ENCODE measurements around the gene MMP2. TPM values are rescaled to one million over a fixed set of nuclear protein-coding genes. Genes with fewer than 3 reads are reported as not detected.

MMP2 gene
- total RNA-seq, 1 donor from 2014 or later, result 153 TPM

GRCh38 chr16:55494994-55495421 is 16.0 kb downstream of the MMP2 start:
- H3K9me3 Mint-ChIP-seq, result no peaks in the 10 kb centered on the region
- TF ChIP-seq CTCF (conservative IDR thresholded peaks at IDR 0.05), result no peak
- DNase-seq (ENCODE audit: low read depth, low spot score), result no peak
- H3K27ac Mint-ChIP-seq (ENCODE audit: unreplicated experiment), result no peak overlapping the region
- no peak overlapping the region for H3K4me3 Mint-ChIP-seq
- peaks cover 25% of the 10 kb centered on the region for H3K4me1 Mint-ChIP-seq
- H3K36me3 Mint-ChIP-seq (ENCODE audit: low read depth), result peaks cover 18% of the 10 kb centered on the region
- H3K27me3 Mint-ChIP-seq (ENCODE audit: low read depth), result no peaks in the 10 kb centered on the region

DNA sequence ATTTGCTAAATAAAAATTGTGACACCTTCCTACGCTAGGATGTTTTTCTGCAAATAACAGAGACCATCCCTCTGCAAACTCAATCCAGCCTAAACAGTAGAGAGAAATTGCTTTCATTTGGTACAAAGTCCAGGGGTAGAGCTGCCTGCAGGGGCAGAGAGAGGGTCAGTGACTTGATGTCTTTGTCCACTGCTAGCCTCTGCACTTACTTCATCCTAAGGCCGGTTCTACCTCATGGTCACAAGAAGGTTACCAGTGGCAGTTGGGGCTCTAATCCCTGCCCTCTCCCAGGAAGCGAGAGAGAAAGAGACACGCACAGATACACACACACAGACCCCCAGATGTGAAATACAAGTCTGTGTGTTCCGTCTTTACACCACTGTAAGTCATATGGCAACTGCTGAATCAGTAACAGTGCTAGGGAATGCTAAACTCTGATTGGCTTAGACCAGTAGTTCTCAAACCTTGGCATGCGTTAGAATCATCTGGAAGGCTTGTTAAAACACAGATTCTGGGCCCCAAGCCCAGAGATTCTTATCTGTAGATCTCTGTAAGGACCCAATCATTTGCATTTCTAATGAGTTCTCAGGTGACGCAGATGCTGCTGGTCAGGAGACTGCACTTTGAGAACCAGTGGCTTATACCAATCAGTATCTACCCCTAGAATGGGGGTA is 16.8 kb downstream of the MMP2 start:
- no peak for TF ChIP-seq CTCF (conservative IDR thresholded peaks at IDR 0.05)
- Mint-ChIP-seq H3K27ac (ENCODE audit: unreplicated experiment) (peak overlapping the region; percentile 36), H3K4me3 (no peak overlapping the region), H3K36me3 (ENCODE audit: low read depth) (peaks cover 18% of the 10 kb centered on the region), H3K27me3 (ENCODE audit: low read depth) (no peaks in the 10 kb centered on the region), H3K9me3 (no peaks in the 10 kb centered on the region), H3K4me1 (peaks cover 33% of the 10 kb centered on the region)
- DNase-seq (ENCODE audit: low read depth, low spot score), result no peak

DNA sequence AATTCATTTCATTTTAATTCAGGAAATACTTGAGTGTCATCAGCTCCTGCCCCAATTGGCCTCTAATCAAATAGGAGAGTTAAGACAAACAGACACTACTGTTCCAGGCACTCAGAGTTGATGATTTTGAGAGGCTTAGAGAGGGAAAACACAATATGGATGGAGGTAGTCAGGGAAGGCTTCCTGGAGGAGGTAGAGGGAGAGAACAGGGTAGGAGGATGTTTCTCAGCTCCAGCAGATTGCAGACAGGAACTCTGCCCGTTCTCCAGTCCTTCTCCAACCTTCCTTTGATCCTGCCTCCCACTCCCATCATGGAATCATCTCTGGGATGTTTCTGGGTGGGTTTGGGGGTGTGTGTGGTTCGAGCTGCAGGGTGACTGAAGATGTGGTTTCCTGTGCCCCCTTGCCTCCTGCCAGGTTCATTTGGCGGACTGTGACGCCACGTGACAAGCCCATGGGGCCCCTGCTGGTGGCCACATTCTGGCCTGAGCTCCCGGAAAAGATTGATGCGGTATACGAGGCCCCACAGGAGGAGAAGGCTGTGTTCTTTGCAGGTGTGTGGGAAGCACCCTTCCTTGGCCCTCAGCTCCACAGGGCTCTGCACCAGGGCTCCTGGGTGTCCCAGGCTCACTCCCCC is 17.6 kb downstream of the MMP2 start:
- DNase-seq (ENCODE audit: low read depth, low spot score), result no peak
- no peak overlapping the region for H3K27ac Mint-ChIP-seq (ENCODE audit: unreplicated experiment)
- TF ChIP-seq CTCF (conservative IDR thresholded peaks at IDR 0.05), result no peak
- H3K9me3 Mint-ChIP-seq, result no peaks in the 10 kb centered on the region
- no peaks in the 10 kb centered on the region for H3K27me3 Mint-ChIP-seq (ENCODE audit: low read depth)
- no peak overlapping the region for H3K4me3 Mint-ChIP-seq
- H3K36me3 Mint-ChIP-seq (ENCODE audit: low read depth), result peaks cover 17% of the 10 kb centered on the region
- peaks cover 39% of the 10 kb centered on the region for H3K4me1 Mint-ChIP-seq

- no peak for DNase-seq (ENCODE audit: low read depth, low spot score)
- TF ChIP-seq CTCF (conservative IDR thresholded peaks at IDR 0.05), result no peak
- Mint-ChIP-seq H3K9me3 (no peaks in the 10 kb centered on the region), H3K27ac (ENCODE audit: unreplicated experiment) (no peak overlapping the region), H3K36me3 (ENCODE audit: low read depth) (peaks cover 16% of the 10 kb centered on the region), H3K4me3 (no peak overlapping the region), H3K27me3 (ENCODE audit: low read depth) (no peaks in the 10 kb centered on the region), H3K4me1 (peaks cover 49% of the 10 kb centered on the region)
Measured at GRCh38 chr16:55497558-55497957, 18.6 kb downstream of the MMP2 start.

DNA sequence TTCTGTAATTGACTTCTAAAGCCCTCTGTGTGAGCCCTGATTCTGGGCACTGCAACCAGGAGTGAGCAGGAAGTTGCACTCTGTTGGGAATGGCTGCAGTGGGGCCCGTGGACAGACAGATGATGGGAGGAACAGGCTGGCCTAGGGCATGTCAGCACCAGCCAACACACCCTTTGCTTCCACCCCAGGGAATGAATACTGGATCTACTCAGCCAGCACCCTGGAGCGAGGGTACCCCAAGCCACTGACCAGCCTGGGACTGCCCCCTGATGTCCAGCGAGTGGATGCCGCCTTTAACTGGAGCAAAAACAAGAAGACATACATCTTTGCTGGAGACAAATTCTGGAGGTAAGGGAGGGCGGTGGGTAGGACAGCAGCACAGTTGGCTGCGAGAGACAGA is 19.1 kb downstream of the MMP2 start:
- Mint-ChIP-seq H3K36me3 (ENCODE audit: low read depth) (peaks cover 15% of the 10 kb centered on the region), H3K27me3 (ENCODE audit: low read depth) (no peaks in the 10 kb centered on the region), H3K4me1 (peaks cover 54% of the 10 kb centered on the region), H3K27ac (ENCODE audit: unreplicated experiment) (no peak overlapping the region), H3K4me3 (no peak overlapping the region), H3K9me3 (no peaks in the 10 kb centered on the region)
- DNase-seq (ENCODE audit: low read depth, low spot score), result no peak
- no peak for TF ChIP-seq CTCF (conservative IDR thresholded peaks at IDR 0.05)
